NCI-H748 (cell line): ENCODE results near the gene DEPDC5.
A peak's percentile ranks its signal among the peaks of the same experiment; 100 is the strongest.

Experiments
- DNase-seq: peaks from one replicate; lab custom pipeline; 2025; ENCODE audit not compliant: unreplicated experiment; lab: John Stamatoyannopoulos, UW

The DEPDC5 gene

GRCh38 chr22:31945443-31945855 is 191.6 kb downstream of the DEPDC5 start:
- peak; percentile 41 for DNase-seq

- peak; percentile 19 for DNase-seq
Measured at GRCh38 chr22:31945971-31946680, 192.3 kb downstream of the DEPDC5 start.

DNA sequence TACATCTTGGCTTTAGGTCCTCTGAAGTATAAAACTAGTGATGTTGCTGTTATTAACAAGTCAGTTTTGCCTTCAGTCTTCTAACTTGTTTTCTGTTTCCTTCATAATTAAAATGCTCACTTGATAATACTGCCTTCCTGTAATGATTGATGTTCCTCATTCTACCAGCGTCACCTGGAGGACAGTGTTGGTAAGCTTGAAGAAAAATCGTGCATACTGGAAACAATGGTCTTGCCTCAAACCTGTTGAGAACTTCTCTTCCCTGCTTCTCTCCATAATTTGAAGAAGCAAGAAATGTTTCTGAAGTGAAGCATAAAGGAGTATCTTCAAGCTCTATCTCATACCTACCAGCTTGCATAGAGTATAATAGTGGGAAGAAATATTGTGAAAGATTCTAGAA is 193.5 kb downstream of the DEPDC5 start:
- DNase-seq: peak; percentile 22

DNA sequence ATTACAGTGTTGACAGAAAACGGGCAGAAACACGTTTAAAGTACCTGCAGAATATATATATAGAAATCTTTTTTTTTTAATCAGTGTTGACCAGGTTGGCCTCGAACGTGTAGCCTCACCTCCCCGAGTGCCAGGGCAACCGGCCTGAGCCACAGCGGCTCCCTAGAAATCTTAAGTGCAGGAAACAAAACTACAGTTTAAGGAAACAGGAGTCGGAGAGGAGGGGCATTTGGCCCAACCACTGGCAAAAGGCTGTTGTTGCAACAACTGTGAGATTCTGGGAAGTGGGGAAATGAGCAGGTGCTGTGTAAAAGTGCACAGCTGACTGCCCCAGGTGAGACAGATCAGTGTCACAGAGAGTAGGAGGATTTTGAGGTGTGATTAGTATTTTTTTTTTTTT is 194.2 kb downstream of the DEPDC5 start:
- DNase-seq: no peak

GRCh38 chr22:31950226-31950625 is 196.4 kb downstream of the DEPDC5 start:
- DNase-seq: no peak

GRCh38 chr22:31951194-31952093 is 197.6 kb downstream of the DEPDC5 start:
- DNase-seq: no peak

GRCh38 chr22:31952094-31952401 is 198.2 kb downstream of the DEPDC5 start:
- no peak for DNase-seq

DNA sequence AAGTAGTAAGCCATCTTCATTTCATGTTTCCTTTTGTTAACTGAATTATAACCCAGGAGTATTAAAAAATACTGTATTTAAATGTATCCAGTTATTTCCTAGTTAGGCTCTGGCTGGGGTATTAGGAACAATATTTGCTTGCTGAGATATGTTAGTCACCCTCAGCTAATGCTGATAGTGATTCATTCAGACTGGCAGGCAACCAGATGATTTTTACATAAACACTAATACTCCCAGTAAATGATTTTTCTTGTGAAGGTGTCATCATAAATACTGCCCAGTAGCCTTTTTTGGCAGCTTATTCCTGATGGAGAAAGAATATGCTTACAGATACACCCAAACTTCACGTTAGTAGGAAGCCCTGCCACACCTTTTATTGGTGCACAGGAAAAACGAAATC is 198.7 kb downstream of the DEPDC5 start:
- no peak for DNase-seq

DNA sequence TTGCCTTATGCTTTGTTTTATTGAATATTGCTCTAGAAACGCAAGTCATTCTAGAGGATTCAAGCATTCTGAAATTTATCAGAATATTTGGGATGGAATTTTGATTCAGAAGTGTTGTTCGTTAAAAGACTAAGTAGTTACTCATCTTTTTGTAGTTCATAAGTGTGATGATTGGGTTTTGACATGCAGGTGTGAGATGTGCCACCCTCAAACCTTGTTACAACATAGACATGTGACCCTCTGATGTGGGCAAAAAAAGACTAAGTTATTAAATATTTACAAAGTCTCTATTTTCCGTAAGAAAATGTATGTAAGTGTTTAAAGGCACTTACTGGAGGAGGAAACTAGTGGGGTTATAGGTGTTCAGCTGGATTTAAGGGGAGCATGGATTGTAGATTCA is 199.4 kb downstream of the DEPDC5 start:
- DNase-seq: no peak

DNA sequence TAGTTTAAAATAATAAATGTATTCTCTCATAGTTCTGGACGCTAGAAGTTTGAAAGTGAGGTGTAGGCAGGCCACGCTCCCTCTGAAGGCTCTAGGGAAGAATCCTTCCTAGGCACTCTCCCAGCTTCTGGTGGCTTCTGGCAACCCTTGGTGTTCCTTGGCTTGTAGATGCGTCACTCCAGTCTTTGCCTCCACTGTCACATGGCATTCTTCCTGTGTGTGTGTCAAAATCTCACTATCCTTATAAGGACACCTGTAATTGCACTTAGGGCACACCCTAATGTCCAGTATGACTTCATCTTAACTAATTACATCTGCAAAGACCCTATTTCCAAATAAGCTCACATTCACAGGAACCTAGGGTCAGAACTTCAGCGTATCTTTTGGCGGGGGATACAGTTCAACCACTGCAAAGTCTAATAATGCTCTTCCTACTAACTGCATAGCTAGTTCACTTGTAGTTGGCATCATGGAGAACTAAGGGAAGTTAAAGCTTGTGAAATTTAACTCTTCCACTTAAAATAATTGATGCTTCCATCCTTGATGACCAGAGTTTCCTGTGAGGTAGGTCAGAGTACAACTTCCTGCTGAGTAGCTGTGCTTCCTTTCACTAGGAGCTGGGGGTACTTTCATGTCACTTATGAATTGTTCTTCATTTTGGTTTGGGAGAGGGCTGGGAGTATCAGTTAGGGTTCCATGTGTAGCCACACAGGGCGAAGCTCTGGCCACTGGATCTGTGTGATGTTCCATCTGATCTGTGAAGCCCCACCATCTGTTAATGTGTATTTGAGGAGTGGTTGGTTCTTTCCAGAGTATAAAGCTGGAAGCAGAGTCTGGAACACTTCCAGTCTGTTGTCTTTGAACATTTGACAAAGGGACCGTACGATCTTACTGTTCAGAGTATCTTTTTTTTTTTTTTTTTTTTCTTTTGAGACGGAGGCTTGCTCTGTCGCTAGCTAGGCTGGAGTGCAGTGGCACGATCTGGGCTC is 201.0 kb downstream of the DEPDC5 start:
- no peak for DNase-seq

DNA sequence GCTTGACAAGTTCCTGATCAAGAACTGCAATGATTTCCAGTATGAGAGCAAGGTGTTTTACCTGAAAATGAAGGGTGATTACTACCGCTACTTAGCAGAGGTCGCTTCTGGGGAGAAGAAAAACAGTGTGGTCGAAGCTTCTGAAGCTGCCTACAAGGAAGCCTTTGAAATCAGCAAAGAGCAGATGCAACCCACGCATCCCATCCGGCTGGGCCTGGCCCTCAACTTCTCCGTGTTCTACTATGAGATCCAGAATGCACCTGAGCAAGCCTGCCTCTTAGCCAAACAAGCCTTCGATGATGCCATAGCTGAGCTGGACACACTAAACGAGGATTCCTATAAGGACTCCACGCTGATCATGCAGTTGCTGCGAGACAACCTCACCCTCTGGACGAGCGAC is 202.5 kb downstream of the DEPDC5 start:
- no peak for DNase-seq
